Measurements from ENCODE around the gene TUBA4B.
A peak's percentile ranks its signal among the peaks of the same experiment; 100 is the strongest.

TUBA4B gene

GRCh38 chr2:219269362-219270054 is 16.5 kb downstream of the TUBA4B start:
- no peak for DNase-seq (ENCODE audit: low read depth, low spot score)
- no peak overlapping the region for H3K4me3 ChIP-seq (ENCODE audit: low read length)

- DNase-seq (ENCODE audit: low read depth, low spot score): no peak
- H3K4me3 ChIP-seq (ENCODE audit: low read length): no peak overlapping the region
Observed at GRCh38 chr2:219270055-219270372, 17.0 kb downstream of the TUBA4B start.

- no peak for DNase-seq (ENCODE audit: low read depth, low spot score)
- no peak overlapping the region for H3K4me3 ChIP-seq (ENCODE audit: low read length)
Observed at GRCh38 chr2:219271021-219271420, 18.0 kb downstream of the TUBA4B start.

GRCh38 chr2:219272356-219272755 is 19.3 kb downstream of the TUBA4B start:
- DNase-seq (ENCODE audit: low read depth, low spot score): no peak
- H3K4me3 ChIP-seq (ENCODE audit: low read length): no peak overlapping the region

- no peak overlapping the region for H3K4me3 ChIP-seq (ENCODE audit: low read length)
- no peak for DNase-seq (ENCODE audit: low read depth, low spot score)
Observed at GRCh38 chr2:219272995-219273394, 20.0 kb downstream of the TUBA4B start.

GRCh38 chr2:219273937-219274336 is 20.9 kb downstream of the TUBA4B start:
- H3K4me3 ChIP-seq (ENCODE audit: low read length): no peak overlapping the region
- no peak for DNase-seq (ENCODE audit: low read depth, low spot score)

- no peak for DNase-seq (ENCODE audit: low read depth, low spot score)
- no peak overlapping the region for H3K4me3 ChIP-seq (ENCODE audit: low read length)
Observed at GRCh38 chr2:219274361-219274921, 21.4 kb downstream of the TUBA4B start.

- peak overlapping the region; percentile 31; the same call in 1 of the 2 replicates for H3K4me3 ChIP-seq (ENCODE audit: low read length)
- DNase-seq (ENCODE audit: low read depth, low spot score): peak; percentile 28
Observed at GRCh38 chr2:219277703-219278654, 24.9 kb downstream of the TUBA4B start.

- no peak for DNase-seq (ENCODE audit: low read depth, low spot score)
- H3K4me3 ChIP-seq (ENCODE audit: low read length): peak overlapping the region; percentile 71
Observed at GRCh38 chr2:219278655-219279150, 25.7 kb downstream of the TUBA4B start.

GRCh38 chr2:219279151-219279915 is 26.3 kb downstream of the TUBA4B start, which contains the start of gene DNAJB2:
TSS of gene DNAJB2 (plus strand) at chr2:219279366. CDS start at chr2:219279834, 468 bp downstream.
- peak within 1 kb of the TSS; percentile 71 for H3K4me3 ChIP-seq (ENCODE audit: low read length)
- peak; percentile 93 for DNase-seq (ENCODE audit: low read depth, low spot score)

GRCh38 chr2:219279916-219280516 is 27.0 kb downstream of the TUBA4B start:
- DNase-seq (ENCODE audit: low read depth, low spot score): no peak
- H3K4me3 ChIP-seq (ENCODE audit: low read length): peak overlapping the region; percentile 71

GRCh38 chr2:219280651-219281050 is 27.6 kb downstream of the TUBA4B start:
- DNase-seq (ENCODE audit: low read depth, low spot score): no peak
- no peak overlapping the region for H3K4me3 ChIP-seq (ENCODE audit: low read length)

GRCh38 chr2:219281588-219281987 is 28.5 kb downstream of the TUBA4B start:
- no peak for DNase-seq (ENCODE audit: low read depth, low spot score)
- H3K4me3 ChIP-seq (ENCODE audit: low read length): no peak overlapping the region

- H3K4me3 ChIP-seq (ENCODE audit: low read length): no peak overlapping the region
- DNase-seq (ENCODE audit: low read depth, low spot score): no peak
Observed at GRCh38 chr2:219282375-219282774, 29.3 kb downstream of the TUBA4B start.

- DNase-seq (ENCODE audit: low read depth, low spot score): no peak
- H3K4me3 ChIP-seq (ENCODE audit: low read length): no peak overlapping the region
Observed at GRCh38 chr2:219282943-219283581, 30.0 kb downstream of the TUBA4B start.

GRCh38 chr2:219284501-219285372 is 31.7 kb downstream of the TUBA4B start:
- DNase-seq (ENCODE audit: low read depth, low spot score): no peak
- H3K4me3 ChIP-seq (ENCODE audit: low read length): no peak overlapping the region

- H3K4me3 ChIP-seq (ENCODE audit: low read length): no peak overlapping the region
Observed at GRCh38 chr2:219285373-219285735, 32.3 kb downstream of the TUBA4B start.

More at GRCh38 chr2:219285373-219285735, 32.3 kb downstream of the TUBA4B start:
- DNase-seq (ENCODE audit: low read depth, low spot score): no peak

All from Jurkat, Clone E6-1 (cell line).